ENCODE data around the gene HSBP1. TPM values are rescaled to one million over a fixed set of nuclear protein-coding genes. Genes with fewer than 3 reads are reported as not detected.

Gene HSBP1
- total and polyA plus RNA-seq, 2 of the 13 experiments (the other 11 are each of a cell fraction or from before 2014, with no cell fraction given): 249 to 292 TPM

DNA sequence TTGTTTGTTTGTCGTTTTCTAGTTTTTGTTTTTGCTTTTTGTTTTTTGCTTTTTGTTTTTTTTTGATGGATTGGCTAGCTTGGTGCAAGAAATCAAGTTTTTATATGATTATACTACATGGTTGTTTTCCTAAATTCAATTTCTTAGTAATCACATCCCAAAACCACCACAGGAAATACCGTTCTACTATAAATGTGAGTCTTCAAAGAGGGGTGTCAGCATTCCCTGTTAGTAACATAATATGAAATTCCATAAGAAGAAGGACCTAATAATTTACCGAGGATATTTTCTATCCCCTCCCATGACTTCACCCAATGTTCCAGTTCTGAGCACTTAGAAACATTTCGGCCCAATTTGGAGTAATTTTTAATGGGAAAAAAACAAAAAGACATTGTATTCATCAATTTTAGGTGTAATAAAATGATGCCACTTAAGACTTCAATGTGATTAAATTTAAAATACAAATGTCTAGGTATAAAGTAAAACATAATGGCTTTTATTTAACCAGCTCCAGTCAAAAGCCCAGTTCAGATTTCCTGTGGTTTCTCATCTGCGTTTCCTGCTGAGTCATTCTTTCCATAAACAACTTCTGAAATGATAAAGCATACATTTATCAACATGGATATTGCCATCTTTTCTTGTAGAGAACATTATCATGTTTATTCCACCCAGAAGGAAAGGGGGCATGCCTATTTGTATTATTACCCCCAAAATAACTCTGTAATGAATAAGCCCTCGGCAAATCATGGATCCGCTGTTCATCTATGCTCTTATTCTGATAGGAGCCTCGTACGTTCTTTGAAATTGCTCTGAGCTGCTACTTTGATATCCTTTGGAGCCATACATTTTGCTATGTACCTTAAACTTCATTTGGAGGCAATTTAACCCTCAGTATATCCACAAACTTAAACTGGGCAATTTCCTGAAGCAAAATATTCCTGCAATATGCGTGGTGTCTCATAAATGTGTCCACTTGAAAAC, 28.1 kb downstream of the HSBP1 start:
- H3K9me3 ChIP-seq (ENCODE audit: low read length): no peaks in the 10 kb centered on the region
- ATAC-seq: no peak
- no peaks in the 10 kb centered on the region for H3K79me2 ChIP-seq (ENCODE audit: insufficient read depth, low read length)
- no peaks in the 10 kb centered on the region for H3K36me3 ChIP-seq (replicated peaks in 1 of 2; ENCODE audit: control insufficient read depth in 1 of 2, insufficient read depth in 2 of 2, low read length in 2 of 2)
- H3K4me1 ChIP-seq (ENCODE audit: insufficient read depth, low read length): 0 out of 2 replicates have a peak, but pooled peaks cover 5% of the 10 kb centered on the region
- 38% methylated on average over 10 of the region's 10 CpGs for WGBS (ENCODE audit: low lambda C conversion rate)
- H2AFZ ChIP-seq (ENCODE audit: low read length): no peak overlapping the region
- in situ Hi-C loops (cut with HindIII; ENCODE audit: extremely low pct_ligation_motif_present, low pct_unique_long_range_greater_than_20kb) (no loop called here), intact Hi-C loops (cut with micrococcal nuclease; ENCODE audit: unreplicated experiment) (no loop called here)
- H3K27me3 ChIP-seq (ENCODE audit: control insufficient read depth in 1 of 2, insufficient read depth in 2 of 2, low read length in 2 of 2): peaks cover 2 to 51% of the 10 kb centered on the region in 2 experiments; a peak in 4 of 5 replicates
- no peak for DNase-seq (ENCODE audit: low spot score)
- no peak overlapping the region for H3K9ac ChIP-seq (ENCODE audit: insufficient read depth, low read depth, low read length)
- CTCF ChIA-PET (ENCODE audit: low intra/inter-chr PET ratio, low total read pairs): no interaction called here
- FAIRE-seq: no peak
- POLR2A ChIA-PET: no interaction called here
- no peak overlapping the region for H3K4me2 ChIP-seq (ENCODE audit: low read depth, low read length)
- no peak overlapping the region for H3K4me3 ChIP-seq (replicated peaks in 1 of 3; ENCODE audit: insufficient read depth in 1 of 3, low read depth in 2 of 3, low read length in 3 of 3)
- H3K27ac ChIP-seq (ENCODE audit: extremely low read length, insufficient read depth, low read length): no peak overlapping the region
- TF ChIP-seq NFE2L2 (IDR thresholded peaks at IDR 0.05; ENCODE audit: low read length) (peak; percentile 97), NCOR1 (IDR thresholded peaks at IDR 0.05; ENCODE audit: borderline replicate concordance, low read length) (no peak), MAFF (IDR thresholded peaks at IDR 0.05; ENCODE audit: low read depth, low read length) (peak; percentile 72), MAFK (conservative IDR thresholded peaks at IDR 0.05 in 1 of 2, IDR thresholded peaks at IDR 0.05 in 1 of 2; ENCODE audit: low read length in 2 of 2) (peak; percentile 77 to 86), NFE2 (CRISPR knock-in tag; IDR thresholded peaks at IDR 0.05) (peak; percentile 87; the same call in 1 of the 2 replicates)
- no peaks in the 10 kb centered on the region for H4K20me1 ChIP-seq (ENCODE audit: insufficient read depth, low read length)
- no TSS peak for BruUV-seq (replicated peaks)

GRCh38 chr16:83837566-83837965, 29.8 kb downstream of the HSBP1 start:
- intact Hi-C loops (cut with micrococcal nuclease; ENCODE audit: unreplicated experiment) (no loop called here), in situ Hi-C loops (cut with HindIII; ENCODE audit: extremely low pct_ligation_motif_present, low pct_unique_long_range_greater_than_20kb) (no loop called here)
- DNase-seq (ENCODE audit: low spot score): no peak
- Histone ChIP-seq H3K4me3 (replicated peaks in 1 of 3; ENCODE audit: insufficient read depth in 1 of 3, low read depth in 2 of 3, low read length in 3 of 3) (no peak overlapping the region), H3K4me2 (ENCODE audit: low read depth, low read length) (no peak overlapping the region), H2AFZ (ENCODE audit: low read length) (no peak overlapping the region), H3K36me3 (replicated peaks in 1 of 2; ENCODE audit: control insufficient read depth in 1 of 2, insufficient read depth in 2 of 2, low read length in 2 of 2) (no peaks in the 10 kb centered on the region), H4K20me1 (ENCODE audit: insufficient read depth, low read length) (no peaks in the 10 kb centered on the region), H3K79me2 (ENCODE audit: insufficient read depth, low read length) (no peaks in the 10 kb centered on the region), H3K27ac (ENCODE audit: extremely low read length, insufficient read depth, low read length) (no peak overlapping the region), H3K9ac (ENCODE audit: insufficient read depth, low read depth, low read length) (no peak overlapping the region), H3K9me3 (ENCODE audit: low read length) (no peaks in the 10 kb centered on the region), H3K4me1 (ENCODE audit: insufficient read depth, low read length) (0 out of 2 replicates have a peak, but pooled peaks cover 5% of the 10 kb centered on the region), H3K27me3 (ENCODE audit: control insufficient read depth in 1 of 2, insufficient read depth in 2 of 2, low read length in 2 of 2) (peaks cover 0 to 40% of the 10 kb centered on the region in 2 experiments; a peak in 2 of 5 replicates)
- ChIA-PET CTCF (ENCODE audit: low intra/inter-chr PET ratio, low total read pairs) (no interaction called here), POLR2A (no interaction called here)
- no TSS peak for BruUV-seq (replicated peaks)
- TF ChIP-seq ARID2 (CRISPR knock-in tag; IDR thresholded peaks at IDR 0.05; ENCODE audit: borderline replicate concordance) (no peak), HIVEP1 (CRISPR knock-in tag; IDR thresholded peaks at IDR 0.05) (no peak), ZFP37 (CRISPR knock-in tag; IDR thresholded peaks at IDR 0.05; ENCODE audit: borderline replicate concordance) (no peak), KAT7 (CRISPR knock-in tag; IDR thresholded peaks at IDR 0.05; ENCODE audit: borderline replicate concordance) (no peak), CENPX (CRISPR knock-in tag; IDR thresholded peaks at IDR 0.05) (no peak), ZNF225 (CRISPR knock-in tag; IDR thresholded peaks at IDR 0.05) (no peak), NFKB2 (CRISPR knock-in tag; IDR thresholded peaks at IDR 0.05; ENCODE audit: borderline replicate concordance) (no peak), ZNF224 (CRISPR knock-in tag; IDR thresholded peaks at IDR 0.05) (no peak), ZNF761 (CRISPR knock-in tag; conservative IDR thresholded peaks at IDR 0.05) (no peak)
- 11% methylated on average over 4 of the region's 4 CpGs for WGBS (ENCODE audit: low lambda C conversion rate)
- no peak for FAIRE-seq
- no peak for ATAC-seq
